ENCODE results near the gene GSTCD.
"Not testable (repeated sequence)": the region's sequence is repeated elsewhere in the genome, so short reads cannot be mapped to it uniquely, and the experiment has no call there.

GSTCD gene

GRCh38 chr4:105815701-105816100 is 107.1 kb downstream of the GSTCD start:
- no peak for DNase-seq

- DNase-seq = no peak
Measured at GRCh38 chr4:105822061-105822460, 113.5 kb downstream of the GSTCD start.

GRCh38 chr4:105828074-105828473 is 119.5 kb downstream of the GSTCD start:
- no peak for DNase-seq

- no peak for DNase-seq
Measured at GRCh38 chr4:105831189-105831588, 122.6 kb downstream of the GSTCD start.

- DNase-seq = no peak
Measured at GRCh38 chr4:105835177-105835576, 126.6 kb downstream of the GSTCD start.

- no peak for DNase-seq
Measured at GRCh38 chr4:105836537-105836936, 128.0 kb downstream of the GSTCD start.

- no peak for DNase-seq
Measured at GRCh38 chr4:105837037-105837436, 128.5 kb downstream of the GSTCD start.

GRCh38 chr4:105838082-105838481 is 129.5 kb downstream of the GSTCD start:
- no peak for DNase-seq

- DNase-seq = no peak
Measured at GRCh38 chr4:105840426-105841174, 132.0 kb downstream of the GSTCD start.

- no peak for DNase-seq
Measured at GRCh38 chr4:105843941-105844340, 135.4 kb downstream of the GSTCD start.

- DNase-seq = no peak
Measured at GRCh38 chr4:105845559-105845958, 137.0 kb downstream of the GSTCD start.

GRCh38 chr4:105848359-105848758 is 139.8 kb downstream of the GSTCD start:
- DNase-seq = not testable (repeated sequence)

GRCh38 chr4:105851196-105851595 is 142.6 kb downstream of the GSTCD start:
- DNase-seq = no peak

GRCh38 chr4:105852230-105852629 is 143.6 kb downstream of the GSTCD start:
- not testable (repeated sequence) for DNase-seq

- DNase-seq = no peak
Measured at GRCh38 chr4:105858466-105859040, 150.0 kb downstream of the GSTCD start.

- DNase-seq = no peak
Measured at GRCh38 chr4:105859233-105859632, 150.6 kb downstream of the GSTCD start.

GRCh38 chr4:105870963-105871362 is 162.4 kb downstream of the GSTCD start:
- no peak for DNase-seq

GRCh38 chr4:105871997-105872396 is 163.4 kb downstream of the GSTCD start:
- DNase-seq = no peak

- no peak for DNase-seq
Measured at GRCh38 chr4:105875233-105875632, 166.6 kb downstream of the GSTCD start.

- DNase-seq = no peak
Measured at GRCh38 chr4:105878668-105879067, 170.1 kb downstream of the GSTCD start.

GRCh38 chr4:105887508-105887907 is 178.9 kb downstream of the GSTCD start:
- DNase-seq = no peak

GRCh38 chr4:105894660-105895582 is 186.3 kb downstream of the GSTCD start, which contains the start of gene NPNT:
TSS of gene NPNT (plus strand) at chr4:105895471. CDS start at chr4:105895653, 182 bp downstream.
- DNase-seq = no peak
